ENCODE measurements around the gene FDX1. TPM values are rescaled to one million over a fixed set of nuclear protein-coding genes. Genes with fewer than 3 reads are reported as not detected.
"Not testable (repeated sequence)": the region's sequence is repeated elsewhere in the genome, so short reads cannot be mapped to it uniquely, and the experiment has no call there.

FDX1 gene
- polyA plus RNA-seq, 1 experiment: 2.0 TPM

GRCh38 chr11:110407315-110407714 is 22.4 kb upstream of the FDX1 start:
- Histone ChIP-seq H3K36me3 (ENCODE audit: control insufficient read depth, insufficient read depth, low read length) (no peaks in the 10 kb centered on the region), H3K27me3 (ENCODE audit: control insufficient read depth, insufficient read depth, low read length) (no peaks in the 10 kb centered on the region), H3K4me3 (ENCODE audit: low read depth, low read length) (no peak overlapping the region)
- no peak for TF ChIP-seq CTCF (IDR thresholded peaks at IDR 0.05; ENCODE audit: insufficient read depth, low read depth, low read length)
- ChIA-PET CTCF (interaction anchor here (1.3 kb wide), 1 partner anchor 19 kb away, joined by 3 read pairs; no protein-coding TSS in a partner anchor), POLR2A (no interaction called here)
- no peak for DNase-seq (ENCODE audit: low read depth)

- ChIA-PET CTCF (interaction anchor here (1.6 kb wide), 1 partner anchor 11 kb away, joined by 4 read pairs; no protein-coding TSS in a partner anchor), POLR2A (no interaction called here)
These were observed 20.6 kb upstream of the FDX1 start for GRCh38 chr11:110409174-110409573.

GRCh38 chr11:110410651-110411050 is 19.1 kb upstream of the FDX1 start:
- no peaks in the 10 kb centered on the region for H3K36me3 ChIP-seq (ENCODE audit: control insufficient read depth, insufficient read depth, low read length)
- no peak overlapping the region for H3K4me3 ChIP-seq (ENCODE audit: low read depth, low read length)
- no peak for DNase-seq (ENCODE audit: low read depth)
- H3K27me3 ChIP-seq (ENCODE audit: control insufficient read depth, insufficient read depth, low read length): no peaks in the 10 kb centered on the region
- CTCF ChIA-PET: interaction anchor here (1.8 kb wide), 1 partner anchor 24 kb away, joined by 4 read pairs; no protein-coding TSS in a partner anchor
- POLR2A ChIA-PET: no interaction called here
- TF ChIP-seq CTCF (IDR thresholded peaks at IDR 0.05; ENCODE audit: insufficient read depth, low read depth, low read length): no peak

More at GRCh38 chr11:110409174-110409573, 20.6 kb upstream of the FDX1 start:
- TF ChIP-seq CTCF (IDR thresholded peaks at IDR 0.05; ENCODE audit: insufficient read depth, low read depth, low read length): no peak
- no peaks in the 10 kb centered on the region for H3K36me3 ChIP-seq (ENCODE audit: control insufficient read depth, insufficient read depth, low read length)
- DNase-seq (ENCODE audit: low read depth): no peak
- no peaks in the 10 kb centered on the region for H3K27me3 ChIP-seq (ENCODE audit: control insufficient read depth, insufficient read depth, low read length)
- no peak overlapping the region for H3K4me3 ChIP-seq (ENCODE audit: low read depth, low read length)

- ChIA-PET POLR2A (no interaction called here), CTCF (interaction anchor here (1.0 to 1.5 kb wide), 3 partner anchors 16 to 38 kb away, joined by 3 read pairs; no protein-coding TSS in a partner anchor)
- no peaks in the 10 kb centered on the region for H3K27me3 ChIP-seq (ENCODE audit: control insufficient read depth, insufficient read depth, low read length)
- no peak for DNase-seq (ENCODE audit: low read depth)
- H3K36me3 ChIP-seq (ENCODE audit: control insufficient read depth, insufficient read depth, low read length): no peaks in the 10 kb centered on the region
- no peak overlapping the region for H3K4me3 ChIP-seq (ENCODE audit: low read depth, low read length)
- no peak for TF ChIP-seq CTCF (IDR thresholded peaks at IDR 0.05; ENCODE audit: insufficient read depth, low read depth, low read length)
These were observed 14.7 kb upstream of the FDX1 start for GRCh38 chr11:110415081-110415480.

GRCh38 chr11:110421658-110422057 is 8.1 kb upstream of the FDX1 start:
- DNase-seq (ENCODE audit: low read depth); H3K4me3 ChIP-seq (ENCODE audit: low read depth, low read length); H3K27me3 ChIP-seq (ENCODE audit: control insufficient read depth, insufficient read depth, low read length); CTCF ChIA-PET; H3K36me3 ChIP-seq (ENCODE audit: control insufficient read depth, insufficient read depth, low read length); POLR2A ChIA-PET: not testable (repeated sequence)

- Histone ChIP-seq H3K27me3 (ENCODE audit: control insufficient read depth, insufficient read depth, low read length) (peaks cover 2% of the 10 kb centered on the region; the same call in 1 of the 2 replicates), H3K4me3 (ENCODE audit: low read depth, low read length) (no peak overlapping the region), H3K36me3 (ENCODE audit: control insufficient read depth, insufficient read depth, low read length) (no peaks in the 10 kb centered on the region)
- DNase-seq (ENCODE audit: low read depth): no peak
- POLR2A ChIA-PET: no interaction called here
- CTCF ChIA-PET: no interaction called here
- TF ChIP-seq CTCF (IDR thresholded peaks at IDR 0.05; ENCODE audit: insufficient read depth, low read depth, low read length): no peak
These were observed 7.3 kb upstream of the FDX1 start for GRCh38 chr11:110422306-110422905.

All from BJ (cell line).